T-helper 1 cell treated with Interleukin-12 subunit alpha and Interleukin-12 subunit beta and Interleukin-4 antibody, amounts not matched to agents 30 μg/mL and 1 μg/mL, for 36 hours (primary cell): ENCODE results near the gene RARA.

Experiments
- H3K27ac Mint-ChIP-seq: one replicate; pipeline ENCODE4 v1.8.0; 2021; ENCODE audit warnings: mild to moderate bottlenecking, mixed read lengths
- H3K27me3 Mint-ChIP-seq: one replicate; pipeline ENCODE4 v1.8.0; 2021; ENCODE audit warnings: low read depth, mixed read lengths
- H3K36me3 Mint-ChIP-seq: one replicate; pipeline ENCODE4 v1.8.0; 2021; ENCODE audit warnings: low read depth, mixed read lengths
- H3K4me1 Mint-ChIP-seq: one replicate; pipeline ENCODE4 v1.8.0; 2021; ENCODE audit warnings: low read depth, mixed read lengths
- H3K4me3 Mint-ChIP-seq: one replicate; pipeline ENCODE4 v1.8.0; 2021; ENCODE audit warnings: mild to moderate bottlenecking, moderate library complexity, mixed read lengths
- H3K9me3 Mint-ChIP-seq: one replicate; pipeline ENCODE4 v1.8.0; 2021; ENCODE audit warnings: mixed read lengths

RARA gene

DNA sequence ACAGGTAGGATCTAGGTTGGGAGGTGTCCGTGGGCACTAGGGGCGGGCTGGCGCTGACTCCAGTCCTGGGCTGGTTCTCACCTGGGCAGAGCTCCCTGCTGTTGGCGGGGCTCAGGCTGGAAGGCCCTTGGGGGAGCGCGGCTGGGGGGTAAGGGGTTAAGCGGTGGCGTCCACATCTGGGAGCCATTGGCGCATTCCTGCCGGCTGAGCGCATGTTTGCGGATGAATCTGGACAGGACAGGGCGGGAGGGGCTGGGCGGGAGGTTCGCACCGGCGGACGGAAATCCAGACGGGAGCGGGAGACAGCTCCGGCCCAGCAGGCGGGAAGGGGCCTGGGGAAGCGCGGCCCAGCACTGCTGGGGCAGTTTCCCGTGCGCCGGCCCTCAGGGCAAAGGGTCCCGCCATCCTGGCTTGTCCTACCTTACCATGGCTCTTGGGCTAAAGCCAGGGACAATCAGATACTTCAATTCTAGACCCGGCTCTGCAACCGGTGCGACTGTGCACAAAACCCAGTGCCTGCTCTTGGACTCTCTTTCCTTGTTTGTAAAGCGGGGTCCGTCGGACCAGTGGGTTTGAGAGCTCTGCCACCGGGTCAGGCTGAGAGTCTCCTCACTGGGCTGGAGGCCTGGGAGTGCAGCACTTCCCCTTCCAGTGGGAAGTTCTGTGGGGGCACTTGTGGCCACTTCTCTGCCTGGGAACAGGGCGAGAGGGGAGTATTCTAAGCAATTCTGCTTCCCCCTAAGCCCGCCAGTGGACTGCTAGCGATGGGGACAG, 7.8 kb downstream of the RARA start:
- Mint-ChIP-seq H3K36me3 (peaks cover 2% of the 10 kb centered on the region), H3K4me3 (peak overlapping the region; percentile 90), H3K4me1 (peaks cover 67% of the 10 kb centered on the region), H3K27ac (no peak overlapping the region), H3K27me3 (no peaks in the 10 kb centered on the region), H3K9me3 (no peaks in the 10 kb centered on the region)

DNA sequence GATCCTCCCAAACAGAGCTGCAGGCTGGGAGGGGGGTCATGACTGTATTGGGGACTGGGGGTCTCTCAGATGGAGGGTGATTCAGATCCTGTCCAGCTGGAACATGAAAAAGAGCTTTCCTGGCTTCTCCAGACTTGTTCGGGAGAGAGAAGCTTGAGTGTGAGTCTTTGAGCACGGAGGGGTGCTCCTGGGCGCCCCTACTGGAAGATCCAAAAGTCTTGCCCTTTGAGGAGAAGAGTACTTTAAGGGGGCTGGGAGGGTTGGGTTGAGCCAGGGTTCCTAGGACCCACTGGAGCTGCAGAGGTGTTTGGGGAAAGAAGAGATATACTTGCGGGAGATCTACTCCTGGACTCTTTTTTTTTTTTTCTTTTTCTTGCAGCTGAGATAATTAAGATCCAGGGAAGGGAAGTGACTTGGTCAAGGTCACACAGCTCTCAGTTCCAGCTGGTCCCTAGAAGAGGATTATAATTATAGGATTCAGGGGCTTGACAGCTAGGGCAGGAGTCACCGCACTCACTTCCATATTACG, 8.4 kb downstream of the RARA start:
- H3K4me1 Mint-ChIP-seq = peaks cover 67% of the 10 kb centered on the region
- peak overlapping the region; percentile 90 for H3K4me3 Mint-ChIP-seq
- H3K9me3 Mint-ChIP-seq = no peaks in the 10 kb centered on the region
- H3K27me3 Mint-ChIP-seq = no peaks in the 10 kb centered on the region
- H3K27ac Mint-ChIP-seq = peak overlapping the region; percentile 52
- peaks cover 2% of the 10 kb centered on the region for H3K36me3 Mint-ChIP-seq

DNA sequence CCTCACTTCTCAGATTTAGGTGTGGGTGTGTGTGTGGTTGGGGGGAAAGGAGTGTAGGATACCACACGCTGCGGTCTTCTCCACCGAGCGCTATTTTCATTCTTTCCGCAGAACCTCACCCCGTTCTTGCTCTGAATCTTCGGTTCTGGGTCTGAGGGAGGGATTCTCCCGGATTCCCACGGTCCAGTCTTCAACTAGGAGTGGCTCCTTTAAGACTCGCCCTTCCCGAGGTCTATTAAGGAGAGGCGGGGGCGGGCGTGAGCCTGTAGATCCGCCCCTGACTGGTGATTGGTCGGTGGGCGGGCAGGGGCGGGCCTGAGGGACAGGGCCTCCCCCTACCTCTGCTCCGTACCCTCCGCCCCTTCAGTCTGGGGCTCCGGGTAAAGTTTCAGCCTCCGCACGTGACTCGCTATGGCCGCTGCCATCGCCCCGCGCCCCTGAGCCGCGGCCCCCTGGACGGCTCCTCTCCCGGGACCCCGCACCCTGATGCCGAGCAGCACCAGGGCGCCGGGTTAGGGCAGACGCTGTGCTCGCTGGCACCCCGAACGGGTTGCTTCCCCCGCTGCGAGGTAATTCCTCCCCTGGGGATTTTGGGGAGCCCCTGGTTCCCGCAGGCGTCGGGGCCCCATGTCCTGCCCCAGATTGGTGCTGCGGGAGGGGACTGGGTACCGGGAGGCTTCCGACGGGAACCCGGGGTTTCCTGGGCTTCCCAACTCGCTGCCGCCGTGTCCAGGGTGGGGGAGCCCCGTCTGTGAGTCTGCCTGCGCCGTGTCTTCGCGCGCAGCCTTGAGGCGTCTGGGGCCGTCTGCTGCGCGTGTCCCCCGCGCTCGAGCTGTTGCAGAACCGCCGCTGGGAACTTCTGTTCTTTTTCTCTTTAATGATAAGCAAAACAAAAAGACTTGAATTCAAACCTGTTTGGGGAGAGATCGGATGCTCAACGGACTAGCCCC, 9.2 kb downstream of the RARA start:
- peak overlapping the region; percentile 90 for H3K4me3 Mint-ChIP-seq
- no peaks in the 10 kb centered on the region for H3K27me3 Mint-ChIP-seq
- peak overlapping the region; percentile 86 for H3K27ac Mint-ChIP-seq
- H3K9me3 Mint-ChIP-seq = no peaks in the 10 kb centered on the region
- peaks cover 74% of the 10 kb centered on the region for H3K4me1 Mint-ChIP-seq
- H3K36me3 Mint-ChIP-seq = peaks cover 2% of the 10 kb centered on the region

DNA sequence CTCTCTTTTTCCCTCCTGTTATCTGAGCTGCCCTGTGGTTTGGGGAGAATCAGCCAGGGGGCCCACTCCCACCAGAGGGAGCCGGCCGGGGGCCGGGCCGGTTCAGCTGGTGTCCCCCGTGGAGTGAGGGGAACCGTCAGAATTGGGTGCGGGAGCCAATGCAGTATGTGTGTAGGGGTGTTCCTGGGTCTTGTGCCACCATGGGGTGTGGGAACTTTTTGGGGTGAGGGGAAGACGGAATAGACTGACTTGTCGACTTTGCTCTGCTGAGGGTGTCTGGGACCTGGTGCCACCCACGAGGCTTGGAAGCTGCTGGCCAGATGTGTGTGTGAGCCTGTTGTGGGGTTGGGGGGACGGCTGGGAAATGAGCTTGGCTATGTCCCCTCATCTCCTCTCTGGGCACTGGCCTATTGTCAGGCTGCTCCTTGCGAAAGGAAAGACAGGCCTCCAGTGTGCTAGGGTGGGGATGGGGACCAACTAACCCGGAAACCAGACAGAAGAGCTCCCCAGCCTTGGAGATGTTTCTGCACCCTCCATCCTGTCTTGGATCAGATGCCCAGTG, 9.9 kb downstream of the RARA start:
- Mint-ChIP-seq H3K9me3 (no peaks in the 10 kb centered on the region), H3K4me1 (peaks cover 81% of the 10 kb centered on the region), H3K4me3 (peak overlapping the region; percentile 90), H3K36me3 (peaks cover 2% of the 10 kb centered on the region), H3K27me3 (no peaks in the 10 kb centered on the region), H3K27ac (peak overlapping the region; percentile 86)

DNA sequence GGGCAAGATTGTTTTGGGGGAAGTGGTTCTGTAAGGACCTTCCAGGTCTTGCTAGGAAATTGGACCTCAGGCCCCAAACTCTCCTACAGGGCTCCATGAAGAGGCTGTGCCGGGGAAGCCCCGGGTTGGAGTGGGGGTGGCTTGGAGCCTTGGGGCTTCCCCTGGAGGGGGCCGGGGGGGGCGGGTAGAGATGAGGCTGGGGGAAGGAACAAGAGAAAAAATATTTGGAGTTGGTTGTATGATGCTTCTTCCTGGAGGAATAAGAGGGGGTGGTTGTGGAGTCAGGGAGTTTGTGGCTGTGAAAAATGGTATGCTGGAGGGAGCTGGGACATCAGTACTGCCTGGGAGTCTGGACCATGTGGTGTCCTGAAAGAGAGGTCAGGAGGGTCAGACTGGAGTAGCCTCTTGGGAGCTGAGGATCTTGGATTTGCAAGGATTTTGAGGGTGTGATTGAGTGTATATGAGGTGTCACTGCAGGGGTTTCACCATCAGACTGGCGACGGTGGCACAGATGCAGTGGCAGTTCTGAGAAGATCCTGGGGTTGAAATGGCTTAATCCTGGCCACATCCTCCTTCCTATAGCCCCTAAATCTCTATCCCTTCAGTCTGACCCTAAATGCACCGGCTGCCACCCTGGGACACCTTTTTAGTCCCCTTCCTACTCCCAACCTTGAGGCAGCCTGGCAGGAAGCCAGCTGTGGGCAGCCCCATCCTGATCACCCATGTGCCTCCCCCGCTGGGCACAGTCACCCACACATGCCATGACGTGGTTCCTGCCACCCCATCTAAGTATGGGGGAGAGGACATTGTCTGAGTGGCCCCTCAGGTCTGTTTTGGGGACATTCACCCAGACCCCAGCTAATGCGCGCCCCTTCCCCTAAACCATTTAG, 10.9 kb downstream of the RARA start:
- Mint-ChIP-seq H3K36me3 (peaks cover 2% of the 10 kb centered on the region), H3K27me3 (no peaks in the 10 kb centered on the region), H3K9me3 (no peaks in the 10 kb centered on the region)

DNA sequence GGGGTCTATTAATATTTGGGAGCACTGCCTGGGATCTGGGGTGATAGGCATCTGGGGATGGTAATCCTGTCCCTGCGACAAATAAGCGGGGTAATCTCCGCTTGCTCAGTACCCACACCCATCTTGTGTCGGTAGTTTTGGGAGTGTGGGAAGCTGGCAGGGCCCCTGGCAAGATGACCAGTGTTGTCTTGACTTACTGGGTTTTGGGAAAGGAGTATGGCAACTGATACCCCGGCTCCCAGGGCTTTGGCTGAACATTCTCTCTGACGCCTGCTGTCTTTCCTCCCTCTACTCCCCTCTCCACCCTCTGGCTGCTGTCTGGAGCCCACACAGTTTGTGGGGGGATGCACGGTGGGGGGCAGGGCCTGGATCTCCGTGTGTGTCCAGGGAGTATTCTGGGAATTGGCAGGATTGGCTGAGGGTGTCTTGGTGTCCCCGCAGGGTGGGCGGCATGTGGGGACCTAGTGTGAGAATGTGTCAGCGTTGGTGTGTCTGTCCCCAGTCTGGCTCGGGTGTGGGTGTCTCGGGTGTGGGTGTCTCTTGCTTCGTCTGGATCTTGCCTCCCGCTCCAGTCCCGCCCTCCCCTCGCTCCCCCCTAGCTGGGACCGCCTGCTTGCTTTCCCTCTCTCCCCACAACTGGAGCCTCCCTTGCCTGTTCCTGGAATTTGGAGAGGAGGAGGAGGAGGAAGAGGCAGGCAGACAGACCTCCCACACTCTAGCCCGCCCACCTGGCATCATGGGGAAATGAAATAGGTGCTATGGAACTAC, 12.0 kb downstream of the RARA start:
- peak overlapping the region; percentile 99 for H3K27ac Mint-ChIP-seq
- no peaks in the 10 kb centered on the region for H3K9me3 Mint-ChIP-seq
- H3K4me3 Mint-ChIP-seq = peak overlapping the region; percentile 90
- H3K4me1 Mint-ChIP-seq = peaks cover 82% of the 10 kb centered on the region
- H3K27me3 Mint-ChIP-seq = no peaks in the 10 kb centered on the region
- H3K36me3 Mint-ChIP-seq = peaks cover 2% of the 10 kb centered on the region

More for the DNA sequence above, 10.9 kb downstream of the RARA start:
- H3K4me1 Mint-ChIP-seq = peaks cover 83% of the 10 kb centered on the region
- peak overlapping the region; percentile 90 for H3K4me3 Mint-ChIP-seq
- H3K27ac Mint-ChIP-seq = peak overlapping the region; percentile 62

DNA sequence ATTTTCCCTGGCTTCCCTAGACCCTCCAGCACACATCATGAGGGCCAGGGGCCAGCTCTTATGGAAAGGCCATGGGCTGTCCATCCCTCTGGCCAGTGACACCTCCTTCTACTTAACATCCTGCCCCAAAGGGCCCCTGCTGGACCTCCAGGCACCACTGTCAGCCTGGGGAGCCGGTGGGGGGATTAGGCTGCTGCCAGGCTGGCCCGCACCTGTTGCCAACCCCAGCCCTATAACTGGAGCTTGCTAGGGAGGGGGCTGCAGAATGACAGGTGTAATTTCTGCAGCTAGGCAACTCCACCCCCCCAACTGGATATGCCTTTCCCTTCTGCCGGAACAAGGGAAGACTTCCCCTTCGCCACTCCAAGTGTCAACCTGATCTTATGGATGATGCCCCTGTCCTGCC, 12.5 kb downstream of the RARA start:
- Mint-ChIP-seq H3K4me3 (peak overlapping the region; percentile 90), H3K36me3 (peaks cover 2% of the 10 kb centered on the region), H3K27me3 (no peaks in the 10 kb centered on the region), H3K9me3 (no peaks in the 10 kb centered on the region), H3K27ac (peak overlapping the region; percentile 99), H3K4me1 (peaks cover 82% of the 10 kb centered on the region)

DNA sequence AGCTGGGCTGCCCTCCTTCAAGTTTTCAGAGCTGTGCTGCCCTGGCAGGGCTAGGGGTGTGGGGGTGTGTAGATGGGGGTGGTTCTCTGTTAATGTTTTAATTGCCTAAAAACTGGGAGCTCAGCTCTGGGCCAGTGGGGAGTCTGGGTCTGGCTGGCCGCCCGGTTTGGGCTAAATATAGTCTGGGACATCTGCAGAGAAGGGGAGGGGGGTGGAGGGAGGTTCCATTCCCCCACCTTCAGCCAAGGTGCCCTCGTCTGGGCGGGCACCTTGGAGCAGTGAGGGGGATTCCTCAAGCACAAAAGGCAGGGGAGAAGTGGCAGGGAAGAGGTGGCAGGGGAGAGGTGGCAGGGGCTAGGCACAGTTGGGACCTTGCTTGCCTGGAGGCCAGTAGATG, 13.0 kb downstream of the RARA start:
- Mint-ChIP-seq H3K36me3 (peaks cover 2% of the 10 kb centered on the region), H3K27ac (peak overlapping the region; percentile 99), H3K4me3 (peak overlapping the region; percentile 90), H3K27me3 (no peaks in the 10 kb centered on the region), H3K4me1 (peaks cover 86% of the 10 kb centered on the region), H3K9me3 (no peaks in the 10 kb centered on the region)

DNA sequence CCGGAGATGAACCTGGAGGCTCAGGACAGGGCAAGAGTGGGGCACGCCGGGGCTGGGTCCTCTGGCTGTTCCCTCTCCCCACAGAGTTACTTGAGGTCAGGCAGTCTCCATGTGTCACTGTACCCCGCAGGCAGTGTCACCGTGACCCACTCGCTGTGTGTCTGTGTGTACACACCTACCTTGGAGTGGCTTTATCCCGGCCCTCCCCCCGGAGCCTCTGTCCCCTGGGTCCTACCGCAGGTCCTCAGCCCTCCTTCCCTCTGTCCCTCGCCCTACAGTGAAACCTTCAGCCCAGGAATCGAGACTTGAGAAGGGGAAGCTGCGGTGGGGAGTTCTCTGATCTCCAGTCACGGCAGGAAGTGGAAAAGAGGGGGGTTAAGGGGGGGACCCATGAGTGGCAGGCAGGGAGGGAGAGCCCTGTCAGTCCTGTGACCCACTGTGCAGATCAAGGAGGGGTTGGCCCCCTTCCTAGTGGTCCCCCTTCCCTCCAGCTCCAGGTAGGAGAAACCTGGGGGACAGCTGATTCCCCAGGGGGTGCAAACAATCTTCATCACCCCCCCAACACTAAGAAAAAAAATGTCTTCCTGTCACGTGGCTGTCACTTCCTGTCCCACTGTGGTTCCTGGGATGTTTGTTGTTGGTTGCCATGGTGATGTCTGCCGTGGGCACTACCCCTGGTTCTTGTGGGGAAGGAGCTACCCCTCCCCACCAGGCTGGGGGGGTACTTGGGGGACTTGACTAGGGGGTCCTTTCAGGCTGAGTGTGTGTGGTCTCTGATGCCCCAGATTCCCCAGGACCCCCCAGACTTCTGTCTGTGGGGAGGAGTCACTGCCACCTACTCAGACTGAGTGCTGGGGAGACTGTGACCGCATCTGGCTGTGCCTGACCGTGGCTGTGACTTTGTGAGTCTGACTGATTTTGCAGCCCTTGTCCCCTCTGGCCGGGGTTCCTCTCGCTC, 13.7 kb downstream of the RARA start:
- Mint-ChIP-seq H3K27me3 (no peaks in the 10 kb centered on the region), H3K4me3 (peak overlapping the region; percentile 90), H3K27ac (peak overlapping the region; percentile 99), H3K4me1 (peaks cover 87% of the 10 kb centered on the region), H3K36me3 (peaks cover 2% of the 10 kb centered on the region), H3K9me3 (no peaks in the 10 kb centered on the region)

DNA sequence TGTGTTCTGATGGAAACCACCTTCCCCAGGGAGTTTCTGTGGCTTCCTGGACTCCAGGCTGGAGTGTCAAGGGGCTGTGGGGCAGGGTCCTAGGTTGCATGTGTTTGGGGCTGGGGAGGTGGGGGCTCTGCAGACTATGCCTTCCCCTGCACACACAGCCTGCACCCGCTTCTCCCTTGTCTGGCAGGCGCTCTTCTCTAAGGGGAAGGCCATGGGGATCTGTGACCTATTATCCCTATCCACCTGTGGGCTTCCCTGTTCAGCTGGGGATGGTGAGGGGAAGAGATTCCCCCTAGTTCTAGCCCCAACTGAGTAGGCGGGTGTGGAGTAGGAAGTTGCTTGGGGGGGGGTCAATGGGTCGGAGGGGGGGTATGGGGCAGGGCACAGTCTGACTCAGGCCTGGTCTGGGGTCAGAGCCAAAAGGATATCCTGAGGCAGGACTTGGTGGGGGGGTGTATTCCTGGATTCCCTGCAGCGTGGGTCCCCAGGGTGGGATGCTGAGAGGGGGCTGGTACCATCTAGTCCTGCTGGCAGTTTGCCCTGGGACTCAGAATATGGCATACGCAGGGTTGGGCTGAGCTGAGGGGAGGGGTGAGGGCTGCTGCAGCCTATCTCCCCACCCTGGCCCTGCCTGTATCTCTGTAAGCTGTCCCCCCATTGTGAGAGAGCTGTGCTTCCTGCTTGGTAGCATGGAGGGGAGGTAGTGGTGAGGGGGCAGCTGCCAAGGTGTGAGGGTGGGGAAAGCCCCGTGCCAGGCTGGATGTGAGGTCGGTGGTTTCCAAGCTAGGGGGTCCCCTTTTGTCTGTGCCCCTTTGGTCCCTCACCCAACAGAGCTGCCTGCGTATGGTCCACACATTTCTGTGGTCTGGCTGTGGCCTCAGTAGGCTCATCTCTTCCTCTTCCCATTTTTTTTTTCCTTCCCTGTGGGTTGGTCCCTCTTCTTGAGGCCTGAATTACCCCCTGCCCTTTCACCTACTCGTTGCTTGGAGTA, 14.7 kb downstream of the RARA start:
- H3K27ac Mint-ChIP-seq = peak overlapping the region; percentile 99
- H3K9me3 Mint-ChIP-seq = no peaks in the 10 kb centered on the region
- H3K4me1 Mint-ChIP-seq = peaks cover 92% of the 10 kb centered on the region
- H3K27me3 Mint-ChIP-seq = no peaks in the 10 kb centered on the region
- H3K4me3 Mint-ChIP-seq = peak overlapping the region; percentile 90
- peaks cover 2% of the 10 kb centered on the region for H3K36me3 Mint-ChIP-seq

DNA sequence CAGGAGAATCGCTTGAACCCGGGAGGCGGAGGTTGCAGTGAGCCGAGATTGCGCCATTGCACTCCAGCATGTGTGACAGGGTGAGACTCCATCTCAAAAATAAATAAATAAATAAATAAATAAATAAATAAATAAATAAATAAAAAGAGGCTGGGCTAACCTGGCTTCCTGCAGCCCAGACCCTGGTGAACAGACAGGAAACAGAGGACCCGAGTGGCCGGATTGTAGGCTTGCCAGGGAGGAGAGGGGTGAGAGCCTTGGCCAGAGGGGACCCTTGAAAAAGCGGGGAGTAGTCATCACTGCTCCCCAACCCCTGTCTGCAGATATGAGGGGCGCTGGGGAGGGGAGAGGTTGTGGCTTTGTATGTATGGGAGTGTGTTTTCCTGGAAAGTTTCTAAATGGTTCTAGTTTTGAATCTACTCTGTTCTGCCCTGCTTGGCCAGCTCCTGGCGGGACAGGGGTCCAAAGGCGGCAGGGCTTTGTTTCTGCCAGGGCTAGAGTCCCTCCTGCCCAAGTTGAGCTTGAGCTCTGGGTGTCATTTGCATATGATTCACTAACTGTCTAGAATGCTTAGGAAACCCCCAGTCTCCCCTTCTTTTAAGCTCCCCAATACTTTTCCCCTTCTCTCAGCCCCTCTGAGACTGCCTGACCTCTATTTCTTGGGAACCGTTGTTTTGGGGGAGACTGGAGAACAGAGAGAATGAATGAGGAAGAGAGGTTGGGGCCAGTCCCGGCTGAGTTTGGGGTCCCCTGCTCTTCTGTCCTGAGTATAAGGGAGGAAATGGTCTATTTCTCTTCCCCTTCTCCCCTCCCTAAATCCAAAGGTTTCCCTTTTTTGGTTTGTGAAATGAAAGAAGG, 16.4 kb downstream of the RARA start:
- Mint-ChIP-seq H3K9me3 (no peaks in the 10 kb centered on the region), H3K4me3 (peak overlapping the region; percentile 79), H3K36me3 (peaks cover 3% of the 10 kb centered on the region), H3K4me1 (peaks cover 86% of the 10 kb centered on the region), H3K27ac (peak overlapping the region; percentile 99), H3K27me3 (no peaks in the 10 kb centered on the region)
